Endodermal cell (in vitro differentiated cells): ENCODE data around the gene ACO2. TPM values are rescaled to one million over a fixed set of nuclear protein-coding genes. Genes with fewer than 3 reads are reported as not detected.
"Not testable (repeated sequence)": the region's sequence is repeated elsewhere in the genome, so short reads cannot be mapped to it uniquely, and the experiment has no call there.

ENCODE experiments used
- DNase-seq: peaks from one replicate; pipeline ENCODE4 v3.0.0-alpha.2; 2017
- H3K27ac ChIP-seq: 2 replicates; pipeline ENCODE4 v1.5.1; 2013; ENCODE audit warnings: mild to moderate bottlenecking, low read depth, low read length, moderate library complexity
- H3K27me3 ChIP-seq: 2 replicates; pipeline ENCODE4 v1.6.1; 2013; ENCODE audit warnings: mild to moderate bottlenecking, low read length, moderate library complexity; ENCODE audit not compliant: insufficient read depth, control insufficient read depth, poor library complexity, severe bottlenecking
- H3K36me3 ChIP-seq: 2 replicates; pipeline ENCODE4 v1.7.0; 2013; ENCODE audit warnings: mild to moderate bottlenecking, low read length, moderate library complexity; ENCODE audit not compliant: control insufficient read depth, insufficient read depth
- H3K4me1 ChIP-seq: one replicate; pipeline ENCODE4 v1.7.0; 2013; ENCODE audit warnings: low read length; ENCODE audit not compliant: control insufficient read depth, insufficient read depth
- H3K4me3 ChIP-seq: 2 replicates; pipeline ENCODE4 v1.5.1; 2013; ENCODE audit warnings: mild to moderate bottlenecking, low read length, moderate library complexity
- H3K9ac ChIP-seq: 2 replicates; pipeline ENCODE4 v1.6.1; 2013; ENCODE audit warnings: mild to moderate bottlenecking, low read length, moderate library complexity; ENCODE audit not compliant: poor library complexity, severe bottlenecking; ENCODE audit errors: extremely low read depth
- H3K9me3 ChIP-seq: 2 replicates; pipeline ENCODE4 v1.6.1; 2013; ENCODE audit warnings: mild to moderate bottlenecking, low read length, moderate library complexity; ENCODE audit not compliant: control insufficient read depth
- H3K27ac Mint-ChIP-seq: 2 replicates; pipeline ENCODE4 v1.8.0; 2020; ENCODE audit warnings: mixed read lengths
- H3K27me3 Mint-ChIP-seq: 2 replicates; pipeline ENCODE4 v1.8.0; 2021; ENCODE audit warnings: mild to moderate bottlenecking, mixed read lengths; ENCODE audit not compliant: insufficient read depth
- H3K36me3 Mint-ChIP-seq: 2 replicates; pipeline ENCODE4 v1.8.0; 2020; ENCODE audit warnings: low read depth, mixed read lengths
- H3K4me1 Mint-ChIP-seq: 2 replicates; pipeline ENCODE4 v1.8.0; 2020; ENCODE audit warnings: mixed read lengths
- H3K4me3 Mint-ChIP-seq: 2 replicates; pipeline ENCODE4 v1.8.0; 2020; ENCODE audit warnings: mild to moderate bottlenecking, moderate library complexity, mixed read lengths
- H3K9me3 Mint-ChIP-seq: 2 replicates; pipeline ENCODE4 v1.8.0; 2020; ENCODE audit warnings: mild to moderate bottlenecking, mixed read lengths
- WGBS, 2 experiments: methylation state at CpG; one replicate each; pipeline versions ENCODE4 v1.1.5 to v1.1.7; 2013; ENCODE audit warnings: missing lambda C conversion rate in 2 of 2, mixed read lengths in 1 of 2; ENCODE audit not compliant: insufficient coverage in 1 of 2, insufficient read length in 1 of 2; 5-methylcytosine and 5-hydroxymethylcytosine counted together
- total RNA-seq, 2 donors: library from RNA; stranded (reverse); fragmentation: NEBNext Ultra II Directional in 1 of 2; extraction: Animal tissue kit (Norgen Biotek cat#: 25700) in 1 of 2; gene quantifications; 2 replicates in 1 of 2; 3 replicates in 1 of 2; pipeline ENCODE4 v1.2.1, GENCODE V29; 2021
- TF ChIP-seq, protein P1 (sequence below): fragments of 200-600 bp; sonication (generic); conservative IDR thresholded peaks from 2 replicates; pipeline ENCODE4 v1.5.0; 2021; ENCODE audit warnings: antibody characterized with exemption, mild to moderate bottlenecking

ACO2 gene
- total RNA-seq, 2 donors from 2014 or later = 69.0 to 82.3 TPM

DNA sequence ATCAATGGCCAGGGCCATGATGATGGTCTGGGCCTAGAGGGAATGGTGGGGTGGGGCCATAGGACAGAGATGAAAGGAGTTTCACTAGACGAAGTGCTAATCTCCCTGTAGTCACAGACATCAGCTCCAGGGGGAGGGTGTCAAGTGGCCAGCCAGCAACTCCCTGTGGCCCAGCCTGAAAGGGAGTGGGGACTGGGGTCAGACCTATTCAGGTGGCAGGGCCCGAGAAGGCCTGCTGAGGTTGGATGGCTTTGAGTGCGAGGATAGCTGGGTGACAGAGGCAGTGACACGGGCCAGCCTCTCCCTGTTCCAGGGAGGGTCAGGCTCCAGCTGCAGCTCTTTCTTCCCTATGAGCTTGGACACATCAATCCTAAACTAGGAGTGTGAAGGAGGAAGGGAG lies 33.4 kb upstream of the ACO2 start:
- Histone ChIP-seq H3K9me3 (no peaks in the 10 kb centered on the region), H3K4me3 (no peak overlapping the region), H3K27ac (no peak overlapping the region), H3K9ac (no peak overlapping the region), H3K36me3 (peaks cover 60% of the 10 kb centered on the region), H3K4me1 (peaks cover 7% of the 10 kb centered on the region), H3K27me3 (no peaks in the 10 kb centered on the region)
- peak; percentile 59 for DNase-seq
- peaks cover 14% of the 10 kb centered on the region for H3K4me1 Mint-ChIP-seq
- H3K9me3 Mint-ChIP-seq = no peaks in the 10 kb centered on the region
- no peak overlapping the region for H3K4me3 Mint-ChIP-seq
- H3K36me3 Mint-ChIP-seq = peaks cover 67% of the 10 kb centered on the region
- H3K27me3 Mint-ChIP-seq = no peaks in the 10 kb centered on the region
- TF ChIP-seq, protein P1, sequence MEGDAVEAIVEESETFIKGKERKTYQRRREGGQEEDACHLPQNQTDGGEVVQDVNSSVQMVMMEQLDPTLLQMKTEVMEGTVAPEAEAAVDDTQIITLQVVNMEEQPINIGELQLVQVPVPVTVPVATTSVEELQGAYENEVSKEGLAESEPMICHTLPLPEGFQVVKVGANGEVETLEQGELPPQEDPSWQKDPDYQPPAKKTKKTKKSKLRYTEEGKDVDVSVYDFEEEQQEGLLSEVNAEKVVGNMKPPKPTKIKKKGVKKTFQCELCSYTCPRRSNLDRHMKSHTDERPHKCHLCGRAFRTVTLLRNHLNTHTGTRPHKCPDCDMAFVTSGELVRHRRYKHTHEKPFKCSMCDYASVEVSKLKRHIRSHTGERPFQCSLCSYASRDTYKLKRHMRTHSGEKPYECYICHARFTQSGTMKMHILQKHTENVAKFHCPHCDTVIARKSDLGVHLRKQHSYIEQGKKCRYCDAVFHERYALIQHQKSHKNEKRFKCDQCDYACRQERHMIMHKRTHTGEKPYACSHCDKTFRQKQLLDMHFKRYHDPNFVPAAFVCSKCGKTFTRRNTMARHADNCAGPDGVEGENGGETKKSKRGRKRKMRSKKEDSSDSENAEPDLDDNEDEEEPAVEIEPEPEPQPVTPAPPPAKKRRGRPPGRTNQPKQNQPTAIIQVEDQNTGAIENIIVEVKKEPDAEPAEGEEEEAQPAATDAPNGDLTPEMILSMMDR = no peak
- peak overlapping the region; percentile 35 for H3K27ac Mint-ChIP-seq
- WGBS, 2 experiments = 81 to 86% methylated on average over 1 to 4 of the region's 4 CpGs

DNA sequence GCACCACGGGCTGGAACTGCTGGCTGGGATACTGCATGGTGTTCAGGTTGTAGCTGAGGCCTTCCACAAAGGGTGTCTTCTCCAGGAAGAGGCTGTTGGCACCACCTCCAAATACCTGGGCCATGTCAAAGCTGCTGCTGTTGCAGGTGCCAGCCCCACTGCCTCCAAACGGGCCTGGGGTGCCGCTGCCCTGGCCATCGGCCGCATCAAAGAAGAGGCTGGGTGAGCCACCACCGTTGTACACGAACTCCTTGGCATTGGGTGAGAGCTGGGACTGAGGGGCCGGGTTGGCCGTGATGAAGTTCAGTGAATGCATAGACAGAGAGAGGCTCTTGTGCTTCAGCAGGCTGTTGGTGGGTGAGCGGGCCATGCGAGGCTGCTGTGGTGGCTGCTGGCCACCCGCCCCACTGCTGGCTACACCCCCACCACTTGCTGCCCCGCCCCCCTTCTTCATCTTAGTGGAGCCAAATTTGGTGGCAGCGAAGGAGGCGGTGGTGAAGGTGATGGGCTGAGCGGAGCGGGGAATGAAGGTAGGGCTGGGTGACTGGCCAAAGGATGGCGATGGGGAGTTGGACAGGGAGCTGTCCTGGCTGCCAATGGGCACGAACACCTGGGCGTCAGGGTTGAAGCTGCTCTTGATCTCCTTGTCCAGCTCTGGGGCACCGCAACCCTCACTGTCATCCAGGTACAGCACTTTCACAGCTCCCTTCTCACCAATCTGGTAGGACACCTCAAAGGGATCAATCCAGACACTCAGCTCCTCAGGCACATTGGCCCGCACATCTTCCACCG lies 32.4 kb upstream of the ACO2 start:
- Histone ChIP-seq H3K4me3 (no peak overlapping the region), H3K27ac (no peak overlapping the region), H3K9ac (no peak overlapping the region), H3K36me3 (peaks cover 67% of the 10 kb centered on the region), H3K9me3 (no peaks in the 10 kb centered on the region), H3K4me1 (peaks cover 7% of the 10 kb centered on the region), H3K27me3 (no peaks in the 10 kb centered on the region)
- no peak for DNase-seq
- H3K27me3 Mint-ChIP-seq = no peaks in the 10 kb centered on the region
- no peak overlapping the region for H3K27ac Mint-ChIP-seq
- 90 to 91% methylated on average over 11 to 23 of the region's 23 CpGs for WGBS, 2 experiments
- TF ChIP-seq, protein P1 = no peak
- H3K4me1 Mint-ChIP-seq = peaks cover 15% of the 10 kb centered on the region
- H3K36me3 Mint-ChIP-seq = peaks cover 63% of the 10 kb centered on the region
- H3K4me3 Mint-ChIP-seq = no peak overlapping the region
- H3K9me3 Mint-ChIP-seq = no peaks in the 10 kb centered on the region

DNA sequence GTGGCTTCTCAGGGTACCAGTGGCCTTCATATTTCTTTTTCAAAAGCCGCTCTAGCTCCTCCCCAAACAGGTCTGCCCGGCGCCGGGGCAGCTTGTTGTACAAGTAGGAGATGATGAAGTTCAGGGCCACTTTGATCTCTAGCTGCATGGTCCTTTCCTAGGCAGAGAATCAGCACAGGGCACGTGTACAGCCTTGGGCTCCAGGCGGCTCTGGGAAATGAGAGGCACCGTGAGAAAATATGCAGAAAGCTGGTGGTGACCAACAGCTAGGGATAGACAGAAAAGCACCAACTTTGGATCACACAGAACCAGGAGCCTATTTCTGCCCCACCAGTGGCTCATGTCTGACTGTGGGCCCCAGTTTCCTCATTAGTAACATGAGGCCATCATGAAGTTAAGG lies 31.7 kb upstream of the ACO2 start:
- TF ChIP-seq, protein P1 = no peak
- Histone ChIP-seq H3K27ac (no peak overlapping the region), H3K27me3 (no peaks in the 10 kb centered on the region), H3K4me1 (peaks cover 7% of the 10 kb centered on the region), H3K4me3 (no peak overlapping the region), H3K9me3 (no peaks in the 10 kb centered on the region), H3K36me3 (peaks cover 68% of the 10 kb centered on the region), H3K9ac (no peak overlapping the region)
- Mint-ChIP-seq H3K36me3 (peaks cover 63% of the 10 kb centered on the region), H3K4me3 (no peak overlapping the region), H3K9me3 (no peaks in the 10 kb centered on the region), H3K27ac (no peak overlapping the region), H3K27me3 (no peaks in the 10 kb centered on the region), H3K4me1 (peaks cover 15% of the 10 kb centered on the region)
- 92 to 96% methylated on average over 5 to 7 of the region's 7 CpGs for WGBS, 2 experiments
- no peak for DNase-seq

DNA sequence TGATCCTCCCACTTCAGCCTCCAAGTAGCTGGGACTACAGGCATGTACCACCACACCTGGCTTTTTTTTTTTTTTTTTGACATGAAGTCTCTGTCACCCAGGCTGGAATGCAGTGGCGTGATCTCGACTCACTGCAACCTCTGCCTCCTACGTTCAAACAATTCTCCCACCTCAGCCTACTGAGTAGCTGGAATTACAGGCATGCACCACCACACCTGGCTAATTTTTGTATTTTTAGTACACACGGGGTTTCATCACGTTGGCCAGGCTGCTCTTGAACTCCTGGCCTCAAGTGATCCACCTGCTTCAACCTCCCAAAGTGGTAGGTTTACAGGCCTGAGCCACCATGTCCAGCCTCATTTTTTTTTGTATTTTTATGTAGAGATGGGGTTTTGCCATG lies 28.4 kb upstream of the ACO2 start:
- H3K4me1 Mint-ChIP-seq = peaks cover 19% of the 10 kb centered on the region
- not testable (repeated sequence) for H3K9me3 ChIP-seq, H3K9ac ChIP-seq, H3K27me3 Mint-ChIP-seq, H3K4me3 ChIP-seq, H3K27me3 ChIP-seq, H3K27ac ChIP-seq, DNase-seq, H3K4me3 Mint-ChIP-seq, H3K27ac Mint-ChIP-seq, H3K9me3 Mint-ChIP-seq
- WGBS, 2 experiments = 87 to 94% methylated on average over 4 to 5 of the region's 5 CpGs
- Histone ChIP-seq H3K4me1 (peaks cover 13% of the 10 kb centered on the region), H3K36me3 (peaks cover 55% of the 10 kb centered on the region)
- H3K36me3 Mint-ChIP-seq = peaks cover 59% of the 10 kb centered on the region
